IPS-15b (cell line): Measurements from ENCODE around the gene IFIT2.
"Not testable (repeated sequence)": the region's sequence is repeated elsewhere in the genome, so short reads cannot be mapped to it uniquely, and the experiment has no call there.

Source experiments
- H3K27me3 ChIP-seq: one replicate; pipeline ENCODE4 v1.6.1; 2013; ENCODE audit warnings: low read length; ENCODE audit not compliant: control insufficient read depth, insufficient read depth
- H3K36me3 ChIP-seq: one replicate; pipeline ENCODE4 v1.6.1; 2013; ENCODE audit warnings: low read length; ENCODE audit not compliant: control insufficient read depth, insufficient read depth
- H3K4me1 ChIP-seq: one replicate; pipeline ENCODE4 v1.6.1; 2013; ENCODE audit warnings: mild to moderate bottlenecking, low read length; ENCODE audit not compliant: control insufficient read depth, insufficient read depth
- H3K4me3 ChIP-seq: one replicate; pipeline ENCODE4 v1.5.1; 2013; ENCODE audit warnings: low read depth, low read length
- H3K9ac ChIP-seq: one replicate; pipeline ENCODE4 v1.6.1; 2013; ENCODE audit warnings: low read depth, mild to moderate bottlenecking, low read length
- H3K9me3 ChIP-seq: one replicate; pipeline ENCODE4 v1.6.1; 2013; ENCODE audit warnings: mild to moderate bottlenecking, low read length; ENCODE audit not compliant: control insufficient read depth, insufficient read depth

IFIT2 gene, protein sequence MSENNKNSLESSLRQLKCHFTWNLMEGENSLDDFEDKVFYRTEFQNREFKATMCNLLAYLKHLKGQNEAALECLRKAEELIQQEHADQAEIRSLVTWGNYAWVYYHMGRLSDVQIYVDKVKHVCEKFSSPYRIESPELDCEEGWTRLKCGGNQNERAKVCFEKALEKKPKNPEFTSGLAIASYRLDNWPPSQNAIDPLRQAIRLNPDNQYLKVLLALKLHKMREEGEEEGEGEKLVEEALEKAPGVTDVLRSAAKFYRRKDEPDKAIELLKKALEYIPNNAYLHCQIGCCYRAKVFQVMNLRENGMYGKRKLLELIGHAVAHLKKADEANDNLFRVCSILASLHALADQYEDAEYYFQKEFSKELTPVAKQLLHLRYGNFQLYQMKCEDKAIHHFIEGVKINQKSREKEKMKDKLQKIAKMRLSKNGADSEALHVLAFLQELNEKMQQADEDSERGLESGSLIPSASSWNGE

DNA sequence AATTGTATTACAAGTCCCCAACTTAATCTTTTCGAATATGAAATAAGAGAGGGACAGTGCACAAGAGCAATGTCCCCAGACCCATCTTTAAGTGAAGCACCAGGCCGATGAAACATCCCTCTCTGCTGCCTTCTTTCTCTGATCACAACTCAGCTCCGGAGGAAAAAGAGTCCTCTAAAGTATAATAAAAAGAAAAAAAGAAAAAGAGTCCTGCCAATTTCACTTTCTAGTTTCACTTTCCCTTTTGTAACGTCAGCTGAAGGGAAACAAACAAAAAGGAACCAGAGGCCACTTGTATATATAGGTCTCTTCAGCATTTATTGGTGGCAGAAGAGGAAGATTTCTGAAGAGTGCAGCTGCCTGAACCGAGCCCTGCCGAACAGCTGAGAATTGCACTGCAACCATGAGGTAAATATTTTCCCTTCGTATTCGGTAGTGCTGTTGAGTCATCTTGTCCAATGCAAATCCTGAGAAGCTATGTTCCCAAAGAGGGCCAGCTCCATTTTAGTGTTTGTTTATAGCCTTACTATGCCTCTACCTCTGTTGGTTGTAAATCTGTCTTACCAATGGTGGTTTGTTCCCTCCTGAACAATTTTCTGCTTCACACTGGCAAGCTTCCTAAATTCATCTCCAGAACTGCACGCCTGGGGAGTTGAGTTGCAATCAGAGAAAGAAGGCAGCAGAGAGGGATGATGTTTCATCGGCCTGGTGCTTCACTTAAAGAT, at the start of gene IFIT2:
IFIT2 (plus strand) TSS at position 326 of the 725 bp plus-strand sequence; CDS start at position 404, 78 bp downstream.
- Histone ChIP-seq H3K4me1 (peaks cover 3% of the 10 kb centered on the region), H3K27me3 (no peaks in the 10 kb centered on the region), H3K9ac (no peak within 1 kb of the TSS), H3K4me3 (no peak within 1 kb of the TSS), H3K36me3 (no peaks in the 10 kb centered on the region), H3K9me3 (no peaks in the 10 kb centered on the region)

DNA sequence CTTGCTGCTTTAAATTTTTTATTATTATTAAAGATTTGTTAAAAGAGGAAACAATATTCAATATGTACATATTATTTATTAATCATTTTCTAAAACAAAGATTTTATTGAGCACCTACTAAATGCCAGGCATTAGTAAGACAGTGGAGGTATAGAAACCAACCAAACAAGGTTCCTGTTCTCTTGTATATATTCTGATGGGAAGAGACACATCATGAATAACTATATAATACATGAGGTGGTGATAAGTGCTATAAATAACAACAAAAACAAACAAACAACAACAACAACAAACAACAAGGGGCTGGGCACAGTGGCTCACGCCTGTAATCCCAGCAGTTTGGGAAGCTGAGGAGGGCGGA, 49.6 kb upstream of the IFIT2 start:
- H3K36me3 ChIP-seq: no peaks in the 10 kb centered on the region
- peaks cover 8% of the 10 kb centered on the region for H3K27me3 ChIP-seq
- no peaks in the 10 kb centered on the region for H3K4me1 ChIP-seq
- no peaks in the 10 kb centered on the region for H3K9me3 ChIP-seq
- no peak overlapping the region for H3K4me3 ChIP-seq
- H3K9ac ChIP-seq: no peak overlapping the region

DNA sequence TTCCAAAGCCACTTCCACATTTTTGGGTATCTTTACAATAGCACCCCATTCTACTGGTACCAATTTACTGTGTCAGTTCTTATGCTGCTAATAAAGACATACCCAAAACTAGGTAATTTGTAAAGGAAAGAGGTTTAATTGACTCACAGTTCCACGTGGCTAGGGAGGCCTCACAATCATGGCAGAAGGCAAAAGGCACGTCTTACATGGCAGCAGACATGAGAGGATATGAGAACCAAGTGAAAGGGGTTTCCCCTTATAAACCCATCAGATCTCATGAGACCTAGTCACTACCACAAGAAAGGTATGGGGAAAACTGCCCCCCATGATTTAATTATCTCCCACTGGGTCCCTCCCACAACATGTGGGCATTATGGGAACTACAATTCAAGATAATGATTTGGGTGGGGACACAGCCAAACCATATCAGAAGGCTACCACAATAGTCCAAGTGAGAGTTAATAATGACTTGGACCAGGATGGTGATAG, 46.7 kb upstream of the IFIT2 start:
- H3K27me3 ChIP-seq, H3K4me1 ChIP-seq, H3K36me3 ChIP-seq, H3K9me3 ChIP-seq, H3K4me3 ChIP-seq, H3K9ac ChIP-seq: not testable (repeated sequence)

DNA sequence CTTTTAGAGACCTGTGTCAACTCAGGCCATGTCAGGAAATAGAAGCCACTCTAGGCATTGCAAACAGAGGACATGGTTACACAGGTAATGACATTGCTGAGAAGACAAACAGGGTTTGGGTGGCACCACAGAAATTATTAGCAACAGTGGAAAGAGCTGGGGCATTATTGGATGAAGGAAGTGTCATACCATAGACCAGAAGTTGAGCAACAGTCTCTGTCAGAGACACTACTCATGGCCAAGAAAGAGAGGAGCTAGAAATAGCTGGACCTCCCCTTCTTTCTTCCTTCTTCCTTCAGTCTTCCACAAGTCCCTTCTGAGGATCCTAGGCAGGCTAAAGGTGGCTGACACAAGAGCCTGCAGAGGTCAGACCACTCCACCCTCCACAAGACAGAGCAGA, 46.1 kb upstream of the IFIT2 start:
- H3K27me3 ChIP-seq: peaks cover 4% of the 10 kb centered on the region
- H3K4me1 ChIP-seq: no peaks in the 10 kb centered on the region
- H3K9me3 ChIP-seq: no peaks in the 10 kb centered on the region

GRCh38 chr10:89256340-89256739, 45.5 kb upstream of the IFIT2 start:
- no peak overlapping the region for H3K4me3 ChIP-seq
- no peaks in the 10 kb centered on the region for H3K36me3 ChIP-seq
- no peaks in the 10 kb centered on the region for H3K4me1 ChIP-seq
- no peak overlapping the region for H3K9ac ChIP-seq
- H3K27me3 ChIP-seq: no peaks in the 10 kb centered on the region
- no peaks in the 10 kb centered on the region for H3K9me3 ChIP-seq

More for the DNA sequence above, 46.1 kb upstream of the IFIT2 start:
- H3K4me3 ChIP-seq: no peak overlapping the region
- no peak overlapping the region for H3K9ac ChIP-seq
- no peaks in the 10 kb centered on the region for H3K36me3 ChIP-seq

DNA sequence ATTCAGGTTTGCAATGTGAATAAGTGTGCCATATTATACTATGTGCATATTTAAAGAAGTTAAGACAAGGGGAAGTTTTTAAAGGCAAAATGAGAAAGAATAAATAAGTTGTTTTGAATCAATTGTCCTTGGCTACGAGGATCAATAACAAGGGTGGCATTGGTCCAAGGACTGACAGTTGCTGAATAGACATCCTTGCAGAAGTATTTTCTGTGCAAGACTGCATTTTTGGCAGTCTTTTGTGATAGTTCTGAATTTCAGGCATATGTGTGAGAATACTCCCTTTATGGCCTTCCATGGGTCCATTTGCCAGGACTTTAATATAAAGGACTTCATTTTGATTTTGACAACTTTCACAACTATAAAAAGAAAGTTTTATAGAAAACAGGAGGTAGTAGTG, 44.9 kb upstream of the IFIT2 start:
- H3K4me3 ChIP-seq: no peak overlapping the region
- no peak overlapping the region for H3K9ac ChIP-seq
- H3K9me3 ChIP-seq: no peaks in the 10 kb centered on the region
- no peaks in the 10 kb centered on the region for H3K36me3 ChIP-seq
- H3K4me1 ChIP-seq: no peaks in the 10 kb centered on the region
- no peaks in the 10 kb centered on the region for H3K27me3 ChIP-seq

- no peaks in the 10 kb centered on the region for H3K9me3 ChIP-seq
- H3K36me3 ChIP-seq: no peaks in the 10 kb centered on the region
- H3K9ac ChIP-seq: no peak overlapping the region
- H3K27me3 ChIP-seq: no peaks in the 10 kb centered on the region
- no peaks in the 10 kb centered on the region for H3K4me1 ChIP-seq
- H3K4me3 ChIP-seq: no peak overlapping the region
Observed at GRCh38 chr10:89257581-89257980, 44.3 kb upstream of the IFIT2 start.

- Histone ChIP-seq H3K36me3 (no peaks in the 10 kb centered on the region), H3K9ac (no peak overlapping the region), H3K4me1 (no peaks in the 10 kb centered on the region), H3K4me3 (no peak overlapping the region), H3K27me3 (no peaks in the 10 kb centered on the region), H3K9me3 (no peaks in the 10 kb centered on the region)
Observed at GRCh38 chr10:89258881-89259280, 43.0 kb upstream of the IFIT2 start.

DNA sequence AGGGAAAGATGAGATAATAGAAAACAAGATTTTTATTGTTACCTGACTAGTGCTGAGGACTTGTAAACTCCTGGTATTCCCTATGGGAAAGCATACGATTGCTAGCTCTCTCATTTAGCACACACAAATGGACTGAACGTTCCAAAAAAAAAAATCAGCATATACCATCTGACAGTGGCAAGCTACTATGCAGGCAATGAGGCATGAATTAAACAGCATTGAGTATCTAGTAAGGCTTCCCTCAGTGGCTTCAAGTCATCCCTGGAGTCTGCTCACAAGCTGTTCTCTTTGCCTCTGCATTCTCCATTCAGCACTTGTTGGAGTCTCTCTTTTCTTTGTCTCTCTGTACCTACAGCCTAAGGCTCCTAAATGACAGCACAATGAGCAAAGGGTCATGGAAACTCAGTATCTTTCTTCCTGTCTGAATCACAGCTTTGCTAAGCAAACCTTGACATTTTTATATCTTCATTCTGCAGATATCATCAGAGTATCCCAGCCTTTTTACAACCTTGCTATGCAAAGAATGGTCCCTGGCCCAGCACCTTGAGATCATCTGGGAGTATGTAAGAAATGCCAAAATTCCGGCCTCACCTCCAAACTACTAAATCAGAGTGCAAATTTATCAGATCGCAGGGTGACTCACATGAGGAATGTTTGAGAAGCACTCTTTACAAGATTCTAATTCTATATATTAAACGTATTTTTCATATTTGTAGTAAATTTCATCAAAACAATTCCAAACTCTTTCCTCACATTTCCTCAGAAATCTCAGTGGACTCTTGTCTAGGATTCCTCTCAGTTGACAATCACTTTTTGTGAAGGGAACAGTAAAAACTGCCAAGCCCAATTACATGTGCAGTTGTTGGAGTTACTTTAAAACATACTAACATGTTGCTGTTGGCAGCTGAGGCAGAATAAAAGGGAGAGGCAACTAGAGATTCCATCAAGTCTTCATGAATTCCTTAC, 39.5 kb upstream of the IFIT2 start:
- Histone ChIP-seq H3K27me3 (no peaks in the 10 kb centered on the region), H3K9me3 (no peaks in the 10 kb centered on the region), H3K4me1 (no peaks in the 10 kb centered on the region), H3K9ac (no peak overlapping the region), H3K36me3 (no peaks in the 10 kb centered on the region), H3K4me3 (no peak overlapping the region)

DNA sequence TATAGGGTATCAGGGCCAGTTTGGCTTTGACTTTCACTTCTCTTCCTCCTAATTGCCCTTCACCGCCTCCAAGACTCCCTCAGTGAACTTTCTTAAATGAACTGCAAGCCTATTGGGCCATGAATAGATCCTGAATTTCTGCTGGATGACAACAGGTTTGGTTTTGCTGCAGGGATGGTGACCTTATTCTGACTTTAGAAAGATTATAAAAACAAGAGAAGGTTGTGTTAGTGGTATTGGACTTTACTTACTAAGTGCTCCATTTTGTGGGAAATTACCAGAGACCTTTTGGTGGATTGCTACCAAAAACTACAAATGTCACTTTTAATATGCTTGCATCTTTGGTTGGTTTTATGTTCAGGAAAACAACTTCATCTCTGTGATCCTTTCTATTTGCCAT, 38.8 kb upstream of the IFIT2 start:
- H3K36me3 ChIP-seq: no peaks in the 10 kb centered on the region
- no peak overlapping the region for H3K9ac ChIP-seq
- H3K9me3 ChIP-seq: no peaks in the 10 kb centered on the region
- no peak overlapping the region for H3K4me3 ChIP-seq
- no peaks in the 10 kb centered on the region for H3K27me3 ChIP-seq
- H3K4me1 ChIP-seq: no peaks in the 10 kb centered on the region

DNA sequence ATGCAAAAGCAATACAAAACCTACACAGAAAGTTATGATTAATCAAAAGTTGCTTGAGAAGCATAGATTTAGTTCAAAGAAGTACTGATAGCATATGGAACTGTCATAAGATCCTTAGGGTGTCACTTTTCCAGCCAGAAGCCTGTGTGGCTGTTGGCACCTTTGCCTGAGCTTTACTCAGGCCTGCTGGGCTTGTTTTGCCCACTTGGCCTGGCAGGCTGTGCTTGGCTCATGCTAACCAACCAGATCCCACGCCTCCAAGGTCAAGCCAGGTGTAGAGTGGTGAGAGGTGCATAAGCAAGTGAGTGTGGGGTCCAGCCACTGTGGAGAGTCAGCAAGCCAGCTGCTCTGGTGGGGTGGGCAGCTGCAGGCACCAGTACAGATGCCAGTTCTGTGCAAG, 38.3 kb upstream of the IFIT2 start:
- no peaks in the 10 kb centered on the region for H3K4me1 ChIP-seq
- no peaks in the 10 kb centered on the region for H3K9me3 ChIP-seq
- no peaks in the 10 kb centered on the region for H3K27me3 ChIP-seq
- no peak overlapping the region for H3K9ac ChIP-seq
- H3K36me3 ChIP-seq: no peaks in the 10 kb centered on the region
- H3K4me3 ChIP-seq: no peak overlapping the region
